GM12875 (cell line): ENCODE data around the gene AP1B1.
"Not testable (repeated sequence)": the region's sequence is repeated elsewhere in the genome, so short reads cannot be mapped to it uniquely, and the experiment has no call there.

Experiments used
- H3K4me3 ChIP-seq: one replicate; pipeline ENCODE4 v1.5.1; 2011; ENCODE audit warnings: low read depth, low read length, control low read depth
- TF ChIP-seq, protein P1 (sequence below): IDR thresholded peaks from 2 replicates; pipeline ENCODE4 v1.5.1; 2011; ENCODE audit warnings: low read depth, mild to moderate bottlenecking, control low read depth, inconsistent platforms, low read length, moderate library complexity, borderline replicate concordance; ENCODE audit not compliant: insufficient read depth

The AP1B1 gene

DNA sequence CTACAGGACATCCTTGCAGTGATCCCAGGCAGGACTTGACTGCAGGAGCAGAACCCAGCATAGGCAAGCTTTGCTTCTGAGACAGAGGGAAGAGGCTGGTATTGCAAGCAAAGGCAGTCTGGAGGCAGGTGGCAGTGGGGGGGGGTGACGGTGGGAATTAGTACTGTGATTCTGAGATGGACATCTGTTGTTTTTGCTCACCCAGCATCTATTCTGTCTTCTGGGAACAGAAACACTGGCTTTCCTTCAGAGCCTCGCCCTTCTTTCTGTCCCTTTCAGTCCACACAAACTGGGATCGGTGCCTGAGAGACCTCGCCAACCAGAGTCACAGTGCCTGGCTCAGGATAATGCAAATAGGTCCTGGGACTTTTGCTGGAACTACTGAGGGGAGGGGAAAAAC lies 41.7 kb downstream of the AP1B1 start:
- TF ChIP-seq, protein P1, sequence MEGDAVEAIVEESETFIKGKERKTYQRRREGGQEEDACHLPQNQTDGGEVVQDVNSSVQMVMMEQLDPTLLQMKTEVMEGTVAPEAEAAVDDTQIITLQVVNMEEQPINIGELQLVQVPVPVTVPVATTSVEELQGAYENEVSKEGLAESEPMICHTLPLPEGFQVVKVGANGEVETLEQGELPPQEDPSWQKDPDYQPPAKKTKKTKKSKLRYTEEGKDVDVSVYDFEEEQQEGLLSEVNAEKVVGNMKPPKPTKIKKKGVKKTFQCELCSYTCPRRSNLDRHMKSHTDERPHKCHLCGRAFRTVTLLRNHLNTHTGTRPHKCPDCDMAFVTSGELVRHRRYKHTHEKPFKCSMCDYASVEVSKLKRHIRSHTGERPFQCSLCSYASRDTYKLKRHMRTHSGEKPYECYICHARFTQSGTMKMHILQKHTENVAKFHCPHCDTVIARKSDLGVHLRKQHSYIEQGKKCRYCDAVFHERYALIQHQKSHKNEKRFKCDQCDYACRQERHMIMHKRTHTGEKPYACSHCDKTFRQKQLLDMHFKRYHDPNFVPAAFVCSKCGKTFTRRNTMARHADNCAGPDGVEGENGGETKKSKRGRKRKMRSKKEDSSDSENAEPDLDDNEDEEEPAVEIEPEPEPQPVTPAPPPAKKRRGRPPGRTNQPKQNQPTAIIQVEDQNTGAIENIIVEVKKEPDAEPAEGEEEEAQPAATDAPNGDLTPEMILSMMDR: no peak
- no peak overlapping the region for H3K4me3 ChIP-seq

DNA sequence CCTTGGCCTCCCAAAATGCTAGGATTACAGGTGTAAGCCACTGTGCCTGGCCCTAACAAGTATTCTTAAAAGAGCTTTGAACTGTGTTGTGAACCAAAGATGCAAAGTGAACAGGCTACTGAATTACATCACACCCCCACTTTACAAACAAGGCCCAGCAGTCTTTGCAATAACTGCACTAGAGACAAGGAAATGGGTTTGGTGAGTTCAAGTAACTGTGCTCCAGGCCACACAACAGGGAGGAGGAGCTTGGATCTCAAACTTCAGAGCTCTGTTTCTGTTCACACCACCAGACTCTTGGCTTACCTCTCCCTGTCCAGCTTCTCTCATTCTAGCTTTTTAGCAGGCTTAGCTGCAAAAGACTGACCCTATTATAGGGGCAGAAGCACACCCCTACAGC lies 42.4 kb downstream of the AP1B1 start:
- no peak overlapping the region for H3K4me3 ChIP-seq
- TF ChIP-seq, protein P1: no peak

DNA sequence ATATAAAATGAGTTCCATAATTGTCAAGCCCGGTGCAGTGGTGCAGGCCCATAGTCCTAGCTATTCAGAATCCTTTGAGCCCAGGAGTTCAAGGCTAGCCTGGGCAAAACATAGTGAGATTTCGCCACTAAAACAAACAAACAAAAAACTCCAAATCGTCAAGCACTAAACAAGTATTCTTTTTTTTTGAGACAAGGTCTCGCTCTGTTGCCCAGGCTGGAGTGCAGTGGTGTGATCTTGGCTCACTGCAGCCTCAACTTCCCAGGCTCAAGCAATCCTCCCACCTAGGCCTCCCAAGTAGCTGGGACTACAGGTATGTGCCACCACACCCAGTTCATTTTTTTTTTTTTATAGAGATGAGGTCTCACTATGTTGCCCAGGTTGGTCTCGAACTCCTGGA lies 43.5 kb downstream of the AP1B1 start:
- H3K4me3 ChIP-seq: not testable (repeated sequence)

DNA sequence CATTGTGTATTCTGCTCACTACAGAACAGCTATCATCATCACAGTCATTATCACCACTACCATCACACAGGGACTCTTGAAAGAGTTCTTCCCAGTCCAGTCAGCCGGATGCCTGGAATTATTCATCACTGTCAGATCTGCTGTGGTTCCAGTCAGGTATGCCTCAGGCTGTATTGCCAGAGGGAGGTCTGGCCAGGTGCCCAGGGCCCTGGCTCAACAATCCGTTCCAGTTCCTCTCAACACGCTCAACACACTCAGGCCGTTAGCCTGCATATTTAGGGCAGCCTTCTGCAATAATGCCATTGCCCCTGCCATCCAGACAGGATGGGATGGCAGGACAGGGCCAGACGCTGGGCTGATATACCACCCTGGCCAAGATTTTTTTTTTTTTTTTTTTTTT lies 44.2 kb downstream of the AP1B1 start:
- TF ChIP-seq, protein P1: no peak
- H3K4me3 ChIP-seq: no peak overlapping the region

DNA sequence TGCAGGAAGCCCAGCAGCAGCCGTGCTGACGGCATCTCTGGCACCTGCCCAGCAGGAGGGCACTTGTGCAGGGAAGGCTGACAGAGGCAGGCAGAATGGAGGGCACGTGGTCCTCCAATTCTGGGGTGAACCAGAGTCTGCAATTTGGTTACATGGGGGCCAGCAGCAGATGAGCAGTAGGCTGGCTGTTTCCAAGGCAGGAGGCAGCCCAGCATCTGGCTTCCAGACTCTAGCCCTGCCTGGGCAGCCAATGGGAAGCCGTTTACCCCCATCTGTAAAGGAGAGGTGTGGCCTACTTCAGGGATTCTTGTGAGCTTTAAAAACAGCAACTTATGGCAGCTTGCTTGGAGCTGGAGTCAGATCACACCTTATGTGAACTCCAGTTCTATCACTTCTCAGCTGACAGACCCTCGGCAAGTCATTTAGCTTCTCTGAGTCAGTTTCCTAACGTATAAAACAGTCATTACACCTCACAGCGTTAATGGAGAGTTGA lies 45.0 kb downstream of the AP1B1 start:
- H3K4me3 ChIP-seq: no peak overlapping the region
- TF ChIP-seq, protein P1: no peak

DNA sequence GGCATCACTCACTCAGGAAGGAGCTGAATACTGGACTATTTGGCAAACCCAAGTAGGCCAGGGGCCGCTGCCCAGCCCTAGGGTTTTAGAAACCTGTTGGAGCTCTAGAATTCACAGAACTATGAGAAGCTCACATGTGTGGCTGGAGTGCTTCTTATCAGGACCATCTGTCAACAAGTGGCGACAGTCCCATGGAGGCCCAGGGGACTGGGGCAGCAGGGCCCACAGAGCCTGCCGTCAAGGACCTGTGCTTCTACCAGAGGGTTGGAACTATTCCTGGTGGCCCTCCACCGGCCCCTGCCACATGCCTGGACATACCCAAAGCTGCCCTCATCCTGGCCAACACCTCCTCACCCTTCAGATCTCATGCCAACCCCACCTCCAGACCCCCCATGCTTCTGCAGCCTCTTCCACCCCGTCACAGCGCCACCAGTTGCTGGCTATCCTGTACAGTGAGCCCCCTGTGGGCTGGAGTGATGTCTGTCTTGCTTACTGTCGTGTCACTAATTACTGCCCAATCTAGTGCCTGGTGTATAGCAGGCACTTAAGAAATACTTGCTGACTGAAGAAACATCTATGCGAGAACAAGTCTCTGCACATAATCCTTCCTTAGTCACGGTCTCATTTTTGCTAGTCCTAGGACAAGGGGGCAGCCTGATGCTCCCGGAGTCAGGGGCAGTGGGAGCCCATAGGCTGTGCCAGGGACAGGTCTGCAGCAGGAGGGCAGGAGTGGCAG lies 45.6 kb downstream of the AP1B1 start:
- TF ChIP-seq, protein P1: no peak
- H3K4me3 ChIP-seq: no peak overlapping the region

DNA sequence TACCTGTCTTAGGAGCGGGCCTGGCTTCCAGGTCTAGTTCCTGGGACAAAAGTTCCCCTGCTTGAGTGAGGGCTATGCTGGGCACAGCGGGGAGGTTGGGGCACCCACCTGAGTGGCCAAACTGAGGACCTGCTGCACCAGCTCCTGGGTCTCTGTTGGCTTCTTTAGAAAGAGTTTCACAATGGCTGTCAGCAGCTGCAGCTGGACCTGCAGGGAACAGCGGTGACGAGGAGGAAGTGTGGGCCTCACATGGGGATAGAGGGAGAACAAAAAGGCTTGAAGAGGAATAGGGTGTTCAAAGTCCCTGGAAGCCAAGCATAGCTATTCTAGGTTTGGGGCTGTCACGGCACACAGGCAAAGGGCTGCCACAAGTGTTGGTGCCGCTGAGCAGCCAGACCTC lies 46.2 kb downstream of the AP1B1 start:
- TF ChIP-seq, protein P1: no peak
- no peak overlapping the region for H3K4me3 ChIP-seq
